AG10803 (cell line): Measurements from ENCODE around the gene BTF3.
A peak's percentile ranks its signal among the peaks of the same experiment; 100 is the strongest.
"Not testable (repeated sequence)": the region's sequence is repeated elsewhere in the genome, so short reads cannot be mapped to it uniquely, and the experiment has no call there.

Experiments
- DNase-seq: peaks from one replicate; pipeline ENCODE4 v3.0.0; 2010; ENCODE audit warnings: low read depth
- H3K4me3 ChIP-seq: 2 replicates; pipeline ENCODE4 v1.5.1; 2011; ENCODE audit warnings: mild to moderate bottlenecking, low read length, control low read depth
- CTCF ChIP-seq: conservative IDR thresholded peaks from 2 replicates; pipeline ENCODE4 v1.5.1; 2011; ENCODE audit warnings: mild to moderate bottlenecking, low read length, control low read depth, inconsistent platforms

BTF3 gene

GRCh38 chr5:73472116-73472515, 26.1 kb upstream of the BTF3 start:
- no peak for TF ChIP-seq CTCF
- peak; percentile 18 for DNase-seq
- no peak overlapping the region for H3K4me3 ChIP-seq

GRCh38 chr5:73480500-73480899, 17.7 kb upstream of the BTF3 start:
- no peak for TF ChIP-seq CTCF
- DNase-seq = no peak
- no peak overlapping the region for H3K4me3 ChIP-seq

GRCh38 chr5:73482383-73483136, 15.7 kb upstream of the BTF3 start:
- no peak for TF ChIP-seq CTCF
- H3K4me3 ChIP-seq = no peak overlapping the region
- peak; percentile 62 for DNase-seq

DNA sequence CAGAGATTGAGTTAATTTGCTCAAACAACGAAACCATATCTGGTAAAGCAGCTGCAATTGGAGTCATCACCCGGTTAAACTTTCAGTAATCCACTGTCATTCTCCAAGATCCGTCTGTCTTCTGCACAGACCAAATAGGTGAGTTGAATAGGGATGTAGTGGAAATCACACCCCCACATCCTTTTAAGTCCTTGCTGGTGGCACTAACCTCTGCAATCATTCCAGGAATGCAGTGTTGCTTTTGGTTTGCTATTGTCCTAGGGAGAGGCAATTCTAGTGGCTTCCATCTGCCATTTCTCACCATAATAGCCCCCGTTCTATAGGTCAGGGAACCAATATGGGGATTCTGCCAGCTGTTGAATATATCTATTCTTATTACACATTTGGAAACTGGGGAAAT, 14.6 kb upstream of the BTF3 start:
- H3K4me3 ChIP-seq = no peak overlapping the region
- TF ChIP-seq CTCF = no peak

DNA sequence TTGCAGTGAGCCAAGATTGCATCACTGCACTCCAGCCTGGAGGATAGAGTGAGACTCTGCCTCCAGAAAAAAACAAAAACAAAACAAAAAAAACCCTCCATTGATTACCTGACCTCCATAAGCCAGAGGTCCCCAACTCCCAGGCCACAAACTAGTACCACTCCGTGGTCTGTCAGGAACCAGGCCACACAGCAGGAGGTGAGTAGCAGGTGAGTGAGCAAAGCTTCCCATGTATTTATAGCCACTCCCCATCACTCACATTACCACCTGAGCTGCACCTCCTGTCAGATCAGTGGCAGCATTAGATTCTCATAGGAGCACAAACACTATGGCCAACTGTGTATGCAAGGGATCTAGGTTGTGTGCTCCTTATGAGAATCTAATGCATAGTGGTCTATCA, 13.7 kb upstream of the BTF3 start:
- no peak for DNase-seq
- H3K4me3 ChIP-seq = no peak overlapping the region
- no peak for TF ChIP-seq CTCF

More for the DNA sequence above, 14.6 kb upstream of the BTF3 start:
- no peak for DNase-seq

- H3K4me3 ChIP-seq = no peak overlapping the region
- no peak for TF ChIP-seq CTCF
- DNase-seq = no peak
Observed at GRCh38 chr5:73485715-73486114, 12.5 kb upstream of the BTF3 start.

DNA sequence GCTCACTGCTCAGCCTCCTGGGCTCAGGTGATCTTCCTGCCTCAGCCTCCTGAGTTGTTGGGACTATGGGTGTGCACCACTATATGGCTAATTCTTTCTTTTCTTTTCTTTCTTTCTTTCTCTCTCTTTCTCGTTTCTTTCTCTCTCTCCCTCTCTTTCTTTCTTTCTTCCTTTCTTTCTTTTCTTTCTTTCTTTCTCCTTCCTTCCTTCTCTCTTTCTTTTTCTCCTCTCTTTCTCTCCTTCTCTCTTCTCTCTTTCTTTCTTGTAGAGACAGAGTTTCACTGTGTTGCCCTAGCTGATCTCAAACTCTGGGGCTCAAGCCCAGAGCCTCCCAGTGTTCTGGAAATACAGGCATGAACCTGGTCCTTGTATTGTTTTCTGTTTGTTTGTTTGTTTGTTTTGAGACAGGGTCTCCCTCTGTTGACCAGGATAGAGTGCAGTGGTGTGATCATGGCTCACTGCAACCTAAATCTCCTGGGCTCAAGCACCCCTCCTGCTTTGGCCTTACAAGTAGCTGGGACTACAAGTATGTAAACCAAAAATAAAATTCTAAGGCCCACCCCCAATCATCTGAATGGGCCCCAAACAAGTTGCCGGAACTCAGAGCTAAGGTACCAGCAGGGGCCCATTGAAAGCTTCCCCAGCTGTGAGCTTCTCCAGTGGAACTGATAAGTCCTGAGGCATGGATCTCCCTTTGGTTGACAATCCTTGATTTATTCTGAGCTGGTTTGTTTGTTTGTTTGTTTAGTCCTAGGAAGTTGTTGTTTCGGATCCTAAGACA, 11.9 kb upstream of the BTF3 start:
- H3K4me3 ChIP-seq = no peak overlapping the region
- DNase-seq = no peak
- TF ChIP-seq CTCF = no peak

GRCh38 chr5:73487257-73487656, 11.0 kb upstream of the BTF3 start:
- not testable (repeated sequence) for H3K4me3 ChIP-seq

More at GRCh38 chr5:73487257-73487656, 11.0 kb upstream of the BTF3 start:
- not testable (repeated sequence) for DNase-seq
